Measurements from ENCODE around the gene MRPL27.
A peak's percentile ranks its signal among the peaks of the same experiment; 100 is the strongest.

MRPL27 gene

GRCh38 chr17:50382931-50383330 lies 9.9 kb upstream of the MRPL27 start:
- DNase-seq = no peak

- no peak for DNase-seq
Observed at GRCh38 chr17:50381920-50382319, 8.9 kb upstream of the MRPL27 start.

GRCh38 chr17:50381260-50381815 lies 8.4 kb upstream of the MRPL27 start:
- no peak for DNase-seq

GRCh38 chr17:50380369-50381259 lies 7.6 kb upstream of the MRPL27 start:
- DNase-seq = peak; percentile 20 to 26

GRCh38 chr17:50379351-50380132 lies 6.6 kb upstream of the MRPL27 start:
- DNase-seq = no peak

GRCh38 chr17:50375858-50376538 lies 3.0 kb upstream of the MRPL27 start:
- DNase-seq = no peak

GRCh38 chr17:50373705-50374104 lies 721 bp upstream of the MRPL27 start:
- DNase-seq = no peak

GRCh38 chr17:50372222-50372757 lies 694 bp downstream of the MRPL27 start:
- no peak for DNase-seq

GRCh38 chr17:50371526-50371925 lies 1.5 kb downstream of the MRPL27 start:
- no peak for DNase-seq

GRCh38 chr17:50370052-50370451 lies 2.9 kb downstream of the MRPL27 start:
- DNase-seq = no peak

- no peak for DNase-seq
Observed at GRCh38 chr17:50367401-50367800, 5.6 kb downstream of the MRPL27 start.

- DNase-seq = no peak
Observed at GRCh38 chr17:50365649-50366393, 7.2 kb downstream of the MRPL27 start.

GRCh38 chr17:50365165-50365564 lies 7.8 kb downstream of the MRPL27 start:
- DNase-seq = no peak

- DNase-seq = no peak
Observed at GRCh38 chr17:50364715-50365114, 8.3 kb downstream of the MRPL27 start.

- no peak for DNase-seq
Observed at GRCh38 chr17:50364061-50364458, 8.9 kb downstream of the MRPL27 start.

GRCh38 chr17:50363217-50364060 lies 9.5 kb downstream of the MRPL27 start:
- peak in 1 of 2 experiments; percentile 11 for DNase-seq

GRCh38 chr17:50362661-50363060 lies 10.3 kb downstream of the MRPL27 start:
- DNase-seq = no peak

GRCh38 chr17:50361561-50362480 lies 11.2 kb downstream of the MRPL27 start:
- peak; percentile 91 to 95 for DNase-seq

- DNase-seq = no peak
Observed at GRCh38 chr17:50360486-50361115, 12.4 kb downstream of the MRPL27 start.

Measured in Kasumi-1 (cell line).